A673 (cell line): ENCODE results near the gene CFAP65. TPM values are rescaled to one million over a fixed set of nuclear protein-coding genes. Genes with fewer than 3 reads are reported as not detected.

ENCODE experiments used
- BruUV-seq: library from RNA; stranded (reverse); fragments of 400-500 nt; replicated peaks from 2 replicates; lab custom pipeline; 2021; lab: Mats Ljungman, UMichigan
- CTCF ChIA-PET: fragments of 300-600 bp; sonication (Branson Sonifier 250); formaldehyde crosslinking; loops from one replicate; lab custom pipeline; 2022; ENCODE audit warnings: antibody characterized with exemption; lab: Charles Lee
- POLR2A ChIA-PET: fragments of 300-600 bp; sonication (Branson Sonifier 250); formaldehyde crosslinking; loops from one replicate; lab custom pipeline; 2022; ENCODE audit warnings: antibody characterized with exemption; ENCODE audit not compliant: low non-redundant PET; lab: Charles Lee
- DNase-seq: peaks from one replicate; pipeline ENCODE4 v3.0.0-alpha.2; 2015; ENCODE audit warnings: low spot score
- H3K27ac ChIP-seq: fragments of 200-600 bp; sonication (generic); 2 replicates; pipeline ENCODE4 v1.5.1; 2016; ENCODE audit warnings: mixed run types, low read depth, mild to moderate bottlenecking, mixed read lengths, antibody characterized with exemption, low read length; ENCODE audit not compliant: poor library complexity, severe bottlenecking
- H3K27me3 ChIP-seq: fragments of 200-600 bp; sonication (generic); replicated peaks from 2 replicates; pipeline ENCODE4 v1.6.1; 2017; ENCODE audit warnings: mixed run types, low read depth, mild to moderate bottlenecking, mixed read lengths, antibody characterized with exemption, low read length; ENCODE audit not compliant: insufficient read depth, poor library complexity
- H3K36me3 ChIP-seq: fragments of 200-600 bp; sonication (generic); 2 replicates; pipeline ENCODE4 v1.6.1; 2016; ENCODE audit warnings: mixed run types, mild to moderate bottlenecking, mixed read lengths, antibody characterized with exemption, low read length; ENCODE audit not compliant: insufficient read depth, poor library complexity, severe bottlenecking
- H3K4me1 ChIP-seq: fragments of 200-600 bp; sonication (generic); 2 replicates; pipeline ENCODE4 v1.6.1; 2017; ENCODE audit warnings: mixed run types, mild to moderate bottlenecking, mixed read lengths, antibody characterized with exemption, low read length; ENCODE audit not compliant: insufficient read depth, poor library complexity, severe bottlenecking
- H3K4me3 ChIP-seq: fragments of 200-600 bp; sonication (generic); 2 replicates; pipeline ENCODE4 v1.5.1; 2016; ENCODE audit warnings: low read depth, mixed run types, mild to moderate bottlenecking, mixed read lengths, low read length; ENCODE audit not compliant: poor library complexity, severe bottlenecking
- H3K9me3 ChIP-seq: fragments of 200-600 bp; sonication (generic); 2 replicates; pipeline ENCODE4 v1.6.1; 2016; ENCODE audit warnings: mixed run types, low read depth, mild to moderate bottlenecking, mixed read lengths, antibody characterized with exemption, low read length; ENCODE audit not compliant: poor library complexity, severe bottlenecking
- CTCF ChIP-seq: fragments of 300-800, 200-600 bp; sonication (generic); conservative IDR thresholded peaks from 2 replicates; pipeline ENCODE4 v1.5.1; 2017; ENCODE audit warnings: low read depth, mild to moderate bottlenecking, antibody characterized with exemption, low read length, moderate library complexity, mixed read lengths
- EZH2 ChIP-seq: fragments of 200-600 bp; sonication (generic); IDR thresholded peaks from 2 replicates; pipeline ENCODE4 v1.6.1; 2017; ENCODE audit warnings: borderline replicate concordance, low read depth, mild to moderate bottlenecking, mixed read lengths, antibody characterized with exemption, low read length; ENCODE audit not compliant: poor library complexity, severe bottlenecking
- intact Hi-C: fragments of 100-400 bp; cut with micrococcal nuclease; formaldehyde crosslinking; loops from one replicate; pipeline ENCODE4 v1.10.0; 2022; ENCODE audit not compliant: unreplicated experiment
- total RNA-seq: library from RNA; stranded (reverse); gene quantifications from 2 replicates; pipeline ENCODE4 v1.2.3, GENCODE V29; 2021

The CFAP65 gene
- total RNA-seq, 1 experiment from 2014 or later: 0.13 TPM

- ChIA-PET CTCF (no interaction called here), POLR2A (no interaction called here)
- Histone ChIP-seq H3K4me1 (peaks cover 15% of the 10 kb centered on the region), H3K9me3 (no peaks in the 10 kb centered on the region), H3K4me3 (no peak overlapping the region), H3K36me3 (no peaks in the 10 kb centered on the region), H3K27me3 (peaks cover 46% of the 10 kb centered on the region), H3K27ac (no peak overlapping the region)
- BruUV-seq: no TSS peak
- intact Hi-C loops: no loop called here
- DNase-seq: no peak
- TF ChIP-seq EZH2: no peak
- TF ChIP-seq CTCF: no peak; the same call in 1 of the 2 replicates
Observed at GRCh38 chr2:219003267-219003634, 38.1 kb downstream of the CFAP65 start.

GRCh38 chr2:219002395-219003266, 38.7 kb downstream of the CFAP65 start:
- TF ChIP-seq EZH2 (peak; percentile 78), CTCF (peak; percentile 78)
- no peaks in the 10 kb centered on the region for H3K9me3 ChIP-seq
- BruUV-seq: no TSS peak
- no peak overlapping the region for H3K4me3 ChIP-seq
- CTCF ChIA-PET: interaction anchor here (1.1 to 1.2 kb wide), 2 partner anchors 8 to 63 kb away, joined by 3 to 4 read pairs; no protein-coding TSS in a partner anchor
- peaks cover 15% of the 10 kb centered on the region for H3K4me1 ChIP-seq
- intact Hi-C loops: no loop called here
- H3K27ac ChIP-seq: no peak overlapping the region
- H3K27me3 ChIP-seq: peaks cover 46% of the 10 kb centered on the region
- peak; percentile 67 for DNase-seq
- POLR2A ChIA-PET: no interaction called here
- no peaks in the 10 kb centered on the region for H3K36me3 ChIP-seq

DNA sequence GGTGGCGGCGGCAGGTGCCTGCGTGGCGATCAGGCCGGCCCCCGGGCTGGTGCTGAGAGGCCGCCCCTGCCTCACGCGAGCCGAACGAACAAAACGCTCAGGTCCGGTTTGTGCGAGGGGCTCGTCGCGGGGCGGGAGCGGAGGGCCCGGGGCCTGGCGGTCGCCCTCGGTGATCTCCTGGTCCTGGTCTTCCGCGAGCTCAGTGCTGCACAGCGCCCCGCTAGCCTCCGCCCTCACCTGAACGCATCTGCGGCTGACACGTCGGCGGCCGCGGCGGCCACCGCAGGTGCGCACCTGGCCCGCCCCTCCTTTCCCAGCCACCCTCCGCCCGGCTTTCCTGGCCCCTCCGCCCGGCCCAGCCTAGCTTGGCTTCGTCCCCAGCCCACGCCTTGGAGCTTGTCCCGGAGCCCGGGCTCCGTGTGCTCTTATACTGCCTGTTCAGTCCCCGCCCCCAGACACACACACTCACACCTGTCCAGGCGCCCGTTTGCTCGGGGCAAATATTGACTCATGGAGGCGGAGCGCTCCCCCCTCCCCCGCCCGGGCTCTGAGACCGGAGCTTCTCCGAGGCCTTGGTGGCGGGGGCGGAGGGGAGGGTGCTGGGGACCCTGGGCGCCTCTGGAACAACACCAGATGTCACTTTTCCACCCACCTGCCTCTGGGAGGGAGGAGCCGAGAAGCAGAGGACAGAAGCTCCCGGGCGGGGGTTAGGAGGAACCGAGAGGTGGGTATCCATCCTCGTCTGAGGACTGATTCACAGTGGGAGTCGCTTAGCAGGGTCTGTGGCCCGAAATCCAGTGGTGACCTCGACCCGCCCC, 39.5 kb downstream of the CFAP65 start:
- POLR2A ChIA-PET: no interaction called here
- no peak for DNase-seq

More for the DNA sequence above, 39.5 kb downstream of the CFAP65 start:
- BruUV-seq: no TSS peak
- TF ChIP-seq CTCF (no peak), EZH2 (peak; percentile 13)
- Histone ChIP-seq H3K9me3 (no peaks in the 10 kb centered on the region), H3K27ac (no peak overlapping the region), H3K36me3 (no peaks in the 10 kb centered on the region), H3K4me1 (peaks cover 15% of the 10 kb centered on the region), H3K27me3 (peaks cover 46% of the 10 kb centered on the region), H3K4me3 (no peak overlapping the region)
- intact Hi-C loops: no loop called here
- CTCF ChIA-PET: interaction anchor here (1.1 to 1.2 kb wide), 2 partner anchors 9 to 64 kb away, joined by 3 to 4 read pairs; no protein-coding TSS in a partner anchor
